GM12864 (cell line): Measurements from ENCODE around the gene ANO1.

Experiments used
- DNase-seq: peaks from one replicate; pipeline ENCODE4 v3.0.0-alpha.2; 2011; ENCODE audit warnings: low read depth
- H3K4me3 ChIP-seq: 2 replicates; pipeline ENCODE4 v1.5.1; 2011; ENCODE audit warnings: mild to moderate bottlenecking, low read depth, low read length, control low read depth
- TF ChIP-seq, protein P1 (sequence below): IDR thresholded peaks from 2 replicates; pipeline ENCODE4 v1.5.1; 2011; ENCODE audit warnings: low read depth, mild to moderate bottlenecking, moderate library complexity, low read length, control low read depth, inconsistent platforms; ENCODE audit errors: missing control alignments

Gene ANO1

DNA sequence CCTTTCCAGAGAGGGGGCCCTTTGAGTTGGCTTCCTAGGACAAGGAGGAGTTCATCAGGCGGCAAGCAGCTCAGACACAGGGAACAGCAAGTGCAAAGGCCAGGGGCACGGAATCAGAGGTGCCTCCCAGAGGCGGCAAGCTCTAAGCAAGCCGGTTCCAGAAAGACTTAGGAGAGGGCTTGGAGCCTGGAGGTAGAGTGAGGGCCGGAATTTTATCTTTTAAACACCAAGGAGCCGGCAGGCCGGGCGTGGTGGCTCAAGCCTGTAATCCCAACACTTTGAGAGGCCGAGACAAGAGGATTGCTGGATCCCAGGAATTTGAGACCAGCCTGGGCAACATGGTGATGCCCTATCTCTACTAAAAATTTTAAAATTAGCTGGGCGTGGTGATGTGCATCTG, 151.6 kb downstream of the ANO1 start:
- no peak for DNase-seq
- H3K4me3 ChIP-seq, result no peak overlapping the region
- TF ChIP-seq, protein P1, sequence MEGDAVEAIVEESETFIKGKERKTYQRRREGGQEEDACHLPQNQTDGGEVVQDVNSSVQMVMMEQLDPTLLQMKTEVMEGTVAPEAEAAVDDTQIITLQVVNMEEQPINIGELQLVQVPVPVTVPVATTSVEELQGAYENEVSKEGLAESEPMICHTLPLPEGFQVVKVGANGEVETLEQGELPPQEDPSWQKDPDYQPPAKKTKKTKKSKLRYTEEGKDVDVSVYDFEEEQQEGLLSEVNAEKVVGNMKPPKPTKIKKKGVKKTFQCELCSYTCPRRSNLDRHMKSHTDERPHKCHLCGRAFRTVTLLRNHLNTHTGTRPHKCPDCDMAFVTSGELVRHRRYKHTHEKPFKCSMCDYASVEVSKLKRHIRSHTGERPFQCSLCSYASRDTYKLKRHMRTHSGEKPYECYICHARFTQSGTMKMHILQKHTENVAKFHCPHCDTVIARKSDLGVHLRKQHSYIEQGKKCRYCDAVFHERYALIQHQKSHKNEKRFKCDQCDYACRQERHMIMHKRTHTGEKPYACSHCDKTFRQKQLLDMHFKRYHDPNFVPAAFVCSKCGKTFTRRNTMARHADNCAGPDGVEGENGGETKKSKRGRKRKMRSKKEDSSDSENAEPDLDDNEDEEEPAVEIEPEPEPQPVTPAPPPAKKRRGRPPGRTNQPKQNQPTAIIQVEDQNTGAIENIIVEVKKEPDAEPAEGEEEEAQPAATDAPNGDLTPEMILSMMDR, result no peak

GRCh38 chr11:70230151-70230839, 152.2 kb downstream of the ANO1 start:
- TF ChIP-seq, protein P1, result no peak
- DNase-seq, result no peak
- H3K4me3 ChIP-seq, result no peak overlapping the region

- DNase-seq, result no peak
- H3K4me3 ChIP-seq, result no peak overlapping the region
- TF ChIP-seq, protein P1, result no peak
Observed at GRCh38 chr11:70230840-70231710, 153.0 kb downstream of the ANO1 start.

DNA sequence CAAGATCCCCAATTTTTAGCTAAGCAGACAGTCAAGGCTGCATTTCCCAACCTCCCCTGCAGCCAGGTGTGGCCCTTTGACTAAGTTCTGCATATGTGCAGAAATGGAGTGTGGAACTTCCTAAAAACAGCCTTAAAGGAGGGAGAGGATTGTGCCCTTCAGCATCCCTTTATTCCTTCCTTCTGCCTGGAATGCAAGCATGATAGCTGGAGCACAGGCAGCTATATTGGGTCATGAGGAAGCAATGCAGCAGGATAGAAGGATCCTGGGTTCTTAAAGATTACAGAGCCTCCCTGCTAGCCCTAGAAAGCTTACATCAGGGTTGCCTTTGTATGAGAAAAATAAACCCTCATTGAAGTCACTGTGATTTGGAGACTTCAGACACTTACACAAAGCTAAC, 154.9 kb downstream of the ANO1 start:
- DNase-seq, result no peak
- H3K4me3 ChIP-seq, result no peak overlapping the region
- TF ChIP-seq, protein P1, result no peak

- no peak overlapping the region for H3K4me3 ChIP-seq
- TF ChIP-seq, protein P1, result no peak
- DNase-seq, result no peak
Observed at GRCh38 chr11:70233511-70233934, 155.4 kb downstream of the ANO1 start.

GRCh38 chr11:70233962-70234361, 155.8 kb downstream of the ANO1 start:
- TF ChIP-seq, protein P1, result no peak
- no peak overlapping the region for H3K4me3 ChIP-seq
- DNase-seq, result no peak
